ENCODE measurements around the gene RALB.

The RALB gene

GRCh38 chr2:120236791-120237190 is 15.9 kb upstream of the RALB start:
- H2AFZ ChIP-seq (ENCODE audit: low read depth, low read length), result no peak overlapping the region
- H4K20me1 ChIP-seq (ENCODE audit: insufficient read depth, low read length), result no peaks in the 10 kb centered on the region
- no peaks in the 10 kb centered on the region for H3K36me3 ChIP-seq (replicated peaks; ENCODE audit: low read depth, low read length)
- H3K4me3 ChIP-seq (ENCODE audit: low read length), result no peak overlapping the region
- peaks cover 12% of the 10 kb centered on the region for H3K4me1 ChIP-seq (ENCODE audit: low read length)
- H3K4me2 ChIP-seq (ENCODE audit: low read length), result no peak overlapping the region
- no peaks in the 10 kb centered on the region for H3K79me2 ChIP-seq (ENCODE audit: low read length)
- H3K9me3 ChIP-seq (ENCODE audit: insufficient read depth, low read length), result no peaks in the 10 kb centered on the region
- TF ChIP-seq EZH2phosphoT487 (IDR thresholded peaks at IDR 0.05; ENCODE audit: low read depth) (no peak), CTCF (IDR thresholded peaks at IDR 0.05; ENCODE audit: low read depth, low read length) (no peak)
- no peak overlapping the region for H3K9ac ChIP-seq (ENCODE audit: low read length)
- H3K27me3 ChIP-seq (ENCODE audit: low read depth, low read length), result no peaks in the 10 kb centered on the region
- no peak overlapping the region for H3K27ac ChIP-seq (ENCODE audit: low read length)

GRCh38 chr2:120237491-120237902 is 15.2 kb upstream of the RALB start:
- Histone ChIP-seq H2AFZ (ENCODE audit: low read depth, low read length) (no peak overlapping the region), H3K79me2 (ENCODE audit: low read length) (no peaks in the 10 kb centered on the region), H3K4me2 (ENCODE audit: low read length) (no peak overlapping the region), H3K4me1 (ENCODE audit: low read length) (peaks cover 6% of the 10 kb centered on the region), H3K9me3 (ENCODE audit: insufficient read depth, low read length) (no peaks in the 10 kb centered on the region), H3K36me3 (replicated peaks; ENCODE audit: low read depth, low read length) (no peaks in the 10 kb centered on the region), H3K27me3 (ENCODE audit: low read depth, low read length) (no peaks in the 10 kb centered on the region), H3K27ac (ENCODE audit: low read length) (no peak overlapping the region), H3K9ac (ENCODE audit: low read length) (no peak overlapping the region), H3K4me3 (ENCODE audit: low read length) (no peak overlapping the region), H4K20me1 (ENCODE audit: insufficient read depth, low read length) (no peaks in the 10 kb centered on the region)
- TF ChIP-seq EZH2phosphoT487 (IDR thresholded peaks at IDR 0.05; ENCODE audit: low read depth) (no peak), CTCF (IDR thresholded peaks at IDR 0.05; ENCODE audit: low read depth, low read length) (no peak)

- no peak overlapping the region for H3K27ac ChIP-seq (ENCODE audit: low read length)
- no peaks in the 10 kb centered on the region for H3K4me1 ChIP-seq (ENCODE audit: low read length)
- no peaks in the 10 kb centered on the region for H3K9me3 ChIP-seq (ENCODE audit: insufficient read depth, low read length)
- H3K36me3 ChIP-seq (replicated peaks; ENCODE audit: low read depth, low read length), result no peaks in the 10 kb centered on the region
- no peak overlapping the region for H3K4me3 ChIP-seq (ENCODE audit: low read length)
- H3K79me2 ChIP-seq (ENCODE audit: low read length), result no peaks in the 10 kb centered on the region
- no peaks in the 10 kb centered on the region for H3K27me3 ChIP-seq (ENCODE audit: low read depth, low read length)
- H4K20me1 ChIP-seq (ENCODE audit: insufficient read depth, low read length), result no peaks in the 10 kb centered on the region
- no peak overlapping the region for H3K4me2 ChIP-seq (ENCODE audit: low read length)
- no peak overlapping the region for H2AFZ ChIP-seq (ENCODE audit: low read depth, low read length)
- TF ChIP-seq CTCF (IDR thresholded peaks at IDR 0.05; ENCODE audit: low read depth, low read length), result no peak
- H3K9ac ChIP-seq (ENCODE audit: low read length), result no peak overlapping the region
Observed at GRCh38 chr2:120238728-120239487, 13.7 kb upstream of the RALB start.

DNA sequence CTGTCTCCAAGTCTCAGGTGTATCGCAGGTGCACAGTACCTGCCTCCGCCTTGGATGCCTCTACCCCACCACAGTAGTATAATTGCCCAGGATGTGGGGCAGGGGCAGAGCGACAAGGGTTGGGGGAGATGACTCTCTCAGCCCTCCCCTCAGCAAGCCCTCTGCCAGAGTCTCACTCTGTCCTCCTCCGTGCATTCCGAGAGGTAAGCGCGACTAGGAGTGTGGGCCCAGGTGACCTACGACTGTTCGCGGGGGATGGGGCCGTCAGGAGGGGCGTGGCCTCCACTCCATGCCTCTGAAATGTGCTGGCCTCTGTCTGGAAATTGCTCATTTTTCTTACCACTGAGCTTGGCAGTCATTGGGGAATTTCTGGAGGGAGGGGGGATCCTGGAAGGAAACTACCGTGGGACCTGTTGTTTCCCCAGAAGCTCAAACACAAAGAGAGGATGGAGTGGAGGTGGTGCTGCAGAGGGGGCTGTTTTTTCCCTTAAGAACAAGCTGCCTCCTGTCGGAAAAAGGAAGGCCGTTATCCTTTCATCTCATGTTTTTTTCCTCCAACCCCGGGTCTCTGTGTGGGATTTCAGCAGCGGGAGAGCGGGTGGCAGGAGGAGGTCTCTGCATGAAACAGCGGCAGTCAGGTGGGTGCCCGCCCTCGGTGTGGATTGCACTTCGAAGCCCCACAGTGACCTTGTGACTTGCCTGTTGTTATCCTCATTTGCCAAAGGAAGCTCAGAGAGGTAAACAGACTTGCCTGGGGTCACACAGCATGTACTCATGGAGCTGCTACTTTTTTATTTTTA is 13.0 kb upstream of the RALB start:
- Histone ChIP-seq H3K27me3 (ENCODE audit: low read depth, low read length) (no peaks in the 10 kb centered on the region), H3K4me2 (ENCODE audit: low read length) (no peak overlapping the region), H3K9me3 (ENCODE audit: insufficient read depth, low read length) (no peaks in the 10 kb centered on the region), H3K36me3 (replicated peaks; ENCODE audit: low read depth, low read length) (no peaks in the 10 kb centered on the region), H4K20me1 (ENCODE audit: insufficient read depth, low read length) (no peaks in the 10 kb centered on the region), H3K4me1 (ENCODE audit: low read length) (no peaks in the 10 kb centered on the region), H3K79me2 (ENCODE audit: low read length) (no peaks in the 10 kb centered on the region), H3K4me3 (ENCODE audit: low read length) (no peak overlapping the region), H3K27ac (ENCODE audit: low read length) (no peak overlapping the region), H2AFZ (ENCODE audit: low read depth, low read length) (no peak overlapping the region), H3K9ac (ENCODE audit: low read length) (no peak overlapping the region)
- TF ChIP-seq EZH2phosphoT487 (IDR thresholded peaks at IDR 0.05; ENCODE audit: low read depth) (no peak), CTCF (IDR thresholded peaks at IDR 0.05; ENCODE audit: low read depth, low read length) (no peak)
